BLaER1 (cell line): ENCODE data around the gene CDK14.

Source experiments
- H3K27ac ChIP-seq: shearing (Covaris generic); formaldehyde crosslinking; 2 replicates; pipeline ENCODE4 v1.8.1; 2022
- H3K27me3 ChIP-seq: shearing (Covaris generic); formaldehyde crosslinking; 2 replicates; pipeline ENCODE4 v1.8.1; 2022
- H3K36me3 ChIP-seq: shearing (Covaris generic); formaldehyde crosslinking; 2 replicates; pipeline ENCODE4 v1.8.1; 2022
- H3K4me1 ChIP-seq: shearing (Covaris generic); formaldehyde crosslinking; 2 replicates; pipeline ENCODE4 v1.8.1; 2022
- H3K4me2 ChIP-seq: shearing (Covaris generic); formaldehyde crosslinking; 2 replicates; pipeline ENCODE4 v1.8.1; 2022
- H3K4me3 ChIP-seq: shearing (Covaris generic); formaldehyde crosslinking; 2 replicates; pipeline ENCODE4 v1.8.1; 2022
- H3K9ac ChIP-seq: shearing (Covaris generic); formaldehyde crosslinking; 2 replicates; pipeline ENCODE4 v1.8.1; 2022
- H3K9me3 ChIP-seq: shearing (Covaris generic); formaldehyde crosslinking; 2 replicates; pipeline ENCODE4 v1.8.1; 2022
- H4K20me1 ChIP-seq: shearing (Covaris generic); formaldehyde crosslinking; 2 replicates; pipeline ENCODE4 v1.8.1; 2022
- Cebpa-rat ChIP-seq: shearing (Covaris generic); IDR thresholded peaks from 2 replicates; pipeline ENCODE4 v1.8.1; 2022

Gene CDK14

DNA sequence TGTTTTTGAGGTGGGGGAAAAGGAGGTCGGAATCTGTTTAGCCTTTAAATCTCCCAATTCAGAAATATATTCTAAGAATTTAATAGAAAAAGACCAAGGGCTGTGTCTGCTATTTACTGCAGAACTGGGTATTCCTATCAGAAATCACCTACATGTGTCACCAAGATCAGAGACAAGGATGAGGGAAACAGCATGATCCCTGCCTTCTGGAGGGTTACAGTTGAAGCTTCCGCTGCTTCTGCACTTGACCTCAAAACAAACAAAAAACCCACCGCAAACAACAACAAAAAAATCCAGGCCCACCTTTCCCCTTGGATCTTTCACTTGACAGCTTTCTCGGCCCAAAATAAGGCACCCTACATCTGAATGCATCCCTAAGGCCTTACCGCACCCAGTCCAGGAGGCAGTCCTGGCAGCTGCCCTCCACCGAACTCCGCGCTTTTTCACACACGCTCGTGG is 750 bp upstream of the CDK14 start:
- H4K20me1 ChIP-seq, result no peaks in the 10 kb centered on the region

DNA sequence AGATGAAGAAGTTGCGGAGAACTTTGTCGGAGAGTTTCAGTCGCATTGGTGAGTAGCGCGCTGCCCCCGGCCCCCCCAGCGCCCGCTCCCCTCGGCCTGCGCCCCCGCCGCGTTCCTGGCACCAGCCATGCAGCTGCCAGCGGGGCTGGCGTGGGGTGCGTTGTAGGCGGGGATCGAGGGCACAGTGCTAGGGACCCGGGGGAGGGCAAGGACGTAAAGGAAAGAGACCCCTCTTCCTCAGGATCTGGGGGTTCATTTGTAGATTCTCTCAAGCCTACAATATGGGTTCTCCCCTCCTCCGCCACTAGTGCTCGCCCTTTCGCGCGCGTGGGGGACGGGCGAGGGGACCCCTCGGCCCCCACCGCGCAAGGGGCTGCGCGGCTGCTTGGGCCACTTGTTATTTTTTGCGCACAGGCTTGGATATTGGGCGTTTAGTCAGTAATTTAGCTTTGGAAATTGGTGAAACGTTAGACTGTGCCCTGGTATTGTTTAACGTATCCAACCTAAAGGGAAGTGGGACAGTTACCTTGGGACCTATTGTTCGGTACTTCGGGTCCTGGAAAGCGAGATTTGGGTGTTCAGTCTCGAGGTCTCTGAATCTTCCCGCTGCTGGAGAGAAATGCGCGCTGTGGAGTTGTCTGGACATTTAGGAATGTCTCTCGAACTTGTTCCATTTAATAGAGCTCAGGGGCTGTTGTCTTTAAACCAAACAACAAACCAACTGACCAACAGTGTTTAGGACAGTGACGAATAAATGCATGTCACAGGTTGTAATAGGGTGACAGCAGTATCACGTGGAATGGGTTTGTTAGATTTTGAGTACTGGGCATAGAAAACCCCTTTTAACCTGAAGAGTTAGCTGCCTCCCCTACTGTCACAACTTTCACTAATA is 796 bp downstream of the CDK14 start:
- Histone ChIP-seq H3K4me1 (peaks cover 38% of the 10 kb centered on the region), H3K36me3 (peaks cover 8% of the 10 kb centered on the region; the same call in 1 of the 2 replicates), H3K4me2 (peak overlapping the region; percentile 91), H3K4me3 (peak overlapping the region; percentile 95), H3K9me3 (peaks cover 7% of the 10 kb centered on the region; the same call in 1 of the 2 replicates), H3K9ac (peak overlapping the region; percentile 96), H3K27me3 (no peaks in the 10 kb centered on the region), H4K20me1 (peaks cover 7% of the 10 kb centered on the region; the same call in 1 of the 2 replicates), H3K27ac (peak overlapping the region; percentile 96)
- TF ChIP-seq Cebpa-rat, result no peak

More for the DNA sequence above, 750 bp upstream of the CDK14 start:
- Histone ChIP-seq H3K27me3 (no peaks in the 10 kb centered on the region), H3K9me3 (no peaks in the 10 kb centered on the region), H3K36me3 (no peaks in the 10 kb centered on the region), H3K9ac (peak overlapping the region; percentile 96), H3K4me2 (peak overlapping the region; percentile 91), H3K4me1 (peaks cover 38% of the 10 kb centered on the region), H3K4me3 (peak overlapping the region; percentile 95), H3K27ac (peak overlapping the region; percentile 96)
- TF ChIP-seq Cebpa-rat, result no peak

DNA sequence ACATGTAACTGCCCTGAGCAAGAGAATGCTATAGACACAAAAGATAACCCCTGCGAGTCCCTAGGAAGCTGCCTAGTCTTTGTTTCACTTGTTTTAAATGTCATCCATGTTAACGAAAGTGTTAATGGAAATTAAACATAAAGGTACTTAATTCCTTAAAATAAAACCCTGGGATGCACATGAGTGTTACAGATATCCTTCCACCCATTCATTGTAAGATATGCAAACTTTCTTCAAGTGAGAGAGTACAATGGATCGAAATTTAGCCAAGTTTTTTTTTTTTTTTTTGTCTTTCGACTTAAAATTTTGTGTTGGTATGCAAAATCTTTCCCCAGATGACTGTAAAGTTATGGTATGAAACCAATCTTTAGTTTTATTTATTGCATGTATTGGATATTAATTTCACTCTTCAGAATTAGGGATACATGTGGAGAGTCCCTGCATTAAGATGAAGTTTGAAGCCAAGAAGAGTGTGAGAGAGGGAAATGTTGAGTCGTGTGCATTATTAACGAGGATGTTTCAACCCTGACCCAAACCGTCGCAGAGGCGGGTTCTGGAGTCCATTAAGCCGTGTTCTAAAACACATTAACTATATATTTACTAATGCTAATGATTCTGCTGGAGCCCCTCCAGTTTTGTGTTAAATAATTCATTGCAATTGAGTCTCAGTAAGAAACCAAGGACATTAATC is 1.6 kb downstream of the CDK14 start:
- H3K4me1 ChIP-seq, result peaks cover 38% of the 10 kb centered on the region
- H3K9ac ChIP-seq, result peak overlapping the region; percentile 96
- peak overlapping the region; percentile 96 for H3K27ac ChIP-seq
- H3K4me2 ChIP-seq, result peak overlapping the region; percentile 91
- TF ChIP-seq Cebpa-rat, result no peak
- peaks cover 10% of the 10 kb centered on the region; the same call in 1 of the 2 replicates for H3K36me3 ChIP-seq
- H4K20me1 ChIP-seq, result peaks cover 7% of the 10 kb centered on the region; the same call in 1 of the 2 replicates
- H3K9me3 ChIP-seq, result peaks cover 7% of the 10 kb centered on the region; the same call in 1 of the 2 replicates
- H3K4me3 ChIP-seq, result peak overlapping the region; percentile 95
- H3K27me3 ChIP-seq, result no peaks in the 10 kb centered on the region

DNA sequence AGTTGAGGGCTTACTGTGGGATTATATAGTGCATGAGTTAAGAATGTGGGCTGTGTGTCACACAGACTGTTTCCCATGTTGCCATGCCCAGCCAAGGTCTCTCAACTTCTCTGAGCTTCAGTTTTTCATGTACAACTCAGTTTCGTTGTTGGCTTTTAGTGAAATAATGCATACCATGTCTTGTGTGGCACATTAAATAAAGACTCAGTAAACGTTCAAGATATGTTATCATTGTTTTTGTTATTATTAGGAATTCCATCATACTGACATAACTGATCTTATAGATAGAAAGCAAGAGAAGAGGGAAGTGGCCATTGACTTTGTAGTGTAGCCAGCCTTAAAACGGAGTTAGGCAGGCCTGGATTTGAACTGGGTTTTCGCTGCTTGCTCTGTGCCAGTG is 2.9 kb downstream of the CDK14 start:
- H3K4me1 ChIP-seq, result peaks cover 44% of the 10 kb centered on the region
- H3K27me3 ChIP-seq, result no peaks in the 10 kb centered on the region
- TF ChIP-seq Cebpa-rat, result no peak
- no peak overlapping the region for H3K9ac ChIP-seq
- H3K36me3 ChIP-seq, result peaks cover 10% of the 10 kb centered on the region; the same call in 1 of the 2 replicates
- peak overlapping the region; percentile 28; the same call in 1 of the 2 replicates for H3K4me2 ChIP-seq
- peaks cover 7% of the 10 kb centered on the region; the same call in 1 of the 2 replicates for H3K9me3 ChIP-seq
- H3K4me3 ChIP-seq, result no peak overlapping the region
- no peak overlapping the region for H3K27ac ChIP-seq
- peaks cover 19% of the 10 kb centered on the region; the same call in 1 of the 2 replicates for H4K20me1 ChIP-seq

DNA sequence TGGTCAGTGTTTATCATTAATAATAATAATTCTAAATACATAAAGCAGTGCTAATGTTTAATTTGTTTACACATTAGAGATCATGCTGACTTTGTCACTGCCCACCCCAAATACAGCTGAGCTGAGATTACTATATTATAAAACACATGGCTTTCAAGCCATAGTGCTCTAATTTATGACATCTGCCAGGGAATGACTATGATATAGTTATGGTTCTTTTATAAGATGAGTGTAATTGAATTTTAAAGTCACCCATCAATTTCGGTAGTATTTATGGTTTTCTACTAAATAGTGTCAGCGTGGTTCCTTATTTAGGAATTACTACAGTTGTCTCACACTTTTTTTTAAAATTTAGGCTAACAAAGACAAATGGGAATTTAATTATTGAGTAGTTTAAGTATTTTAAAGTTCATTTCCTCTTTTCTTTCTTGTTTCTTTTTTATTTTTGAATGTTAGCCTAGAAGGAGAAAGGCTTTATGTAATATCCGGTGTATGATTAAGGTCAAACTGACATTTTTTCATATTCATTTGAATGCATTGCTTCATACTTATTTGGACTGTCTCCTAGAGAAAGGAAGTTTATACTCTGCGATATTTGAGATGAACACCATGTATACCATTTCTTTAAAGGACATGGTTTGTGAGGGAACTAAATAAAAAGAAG is 3.9 kb downstream of the CDK14 start:
- H3K36me3 ChIP-seq, result peaks cover 12% of the 10 kb centered on the region; the same call in 1 of the 2 replicates
- no peak overlapping the region for H3K4me3 ChIP-seq
- peaks cover 29% of the 10 kb centered on the region; the same call in 1 of the 2 replicates for H4K20me1 ChIP-seq
- H3K4me1 ChIP-seq, result peaks cover 44% of the 10 kb centered on the region
- H3K27ac ChIP-seq, result no peak overlapping the region
- H3K9me3 ChIP-seq, result peaks cover 7% of the 10 kb centered on the region; the same call in 1 of the 2 replicates
- no peak overlapping the region for H3K9ac ChIP-seq
- H3K4me2 ChIP-seq, result no peak overlapping the region
- H3K27me3 ChIP-seq, result no peaks in the 10 kb centered on the region
- no peak for TF ChIP-seq Cebpa-rat

DNA sequence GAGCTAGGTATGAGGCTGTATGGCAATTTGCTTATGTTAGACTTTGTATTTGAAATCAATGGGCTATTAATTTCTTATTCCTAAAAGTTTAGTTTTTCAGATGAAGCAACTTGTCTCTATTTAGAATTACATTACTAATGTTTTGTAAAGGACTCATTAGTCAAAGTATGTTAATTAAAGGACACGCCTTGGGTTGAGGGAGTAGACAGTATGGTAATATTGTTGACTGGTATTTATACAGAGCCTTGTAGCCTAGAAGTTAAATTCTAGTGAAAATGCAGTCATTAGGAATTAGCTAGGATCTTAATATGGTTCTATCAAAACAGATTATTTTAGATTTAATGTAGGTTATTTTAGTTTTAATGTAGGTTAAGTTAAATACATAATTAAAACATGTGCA is 6.2 kb downstream of the CDK14 start:
- Histone ChIP-seq H3K9ac (no peak overlapping the region), H3K36me3 (peaks cover 32% of the 10 kb centered on the region), H3K27me3 (no peaks in the 10 kb centered on the region), H3K4me3 (no peak overlapping the region), H3K27ac (no peak overlapping the region), H3K4me1 (peaks cover 42% of the 10 kb centered on the region), H3K9me3 (peaks cover 7% of the 10 kb centered on the region; the same call in 1 of the 2 replicates), H3K4me2 (no peak overlapping the region), H4K20me1 (peaks cover 45% of the 10 kb centered on the region)
- TF ChIP-seq Cebpa-rat, result no peak

DNA sequence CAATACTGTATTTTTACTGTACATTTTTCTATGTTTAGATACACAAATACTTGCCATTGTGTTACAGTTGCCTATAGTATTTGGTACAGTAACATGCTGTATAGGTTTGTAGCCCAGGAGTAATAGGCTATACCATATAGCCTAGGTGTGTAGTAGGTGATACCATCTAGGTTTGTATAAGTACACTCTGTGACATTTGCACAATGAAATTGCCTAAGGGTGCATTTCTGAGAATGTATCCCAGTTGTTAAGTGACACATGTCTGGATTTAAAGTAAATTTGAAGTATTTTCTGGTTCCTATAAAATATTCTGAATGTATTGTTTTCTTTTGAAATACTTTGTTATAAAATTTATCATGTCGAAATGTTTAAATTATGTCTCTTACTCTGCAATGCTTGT is 7.2 kb downstream of the CDK14 start:
- H3K27ac ChIP-seq, result no peak overlapping the region
- peaks cover 48% of the 10 kb centered on the region for H4K20me1 ChIP-seq
- TF ChIP-seq Cebpa-rat, result no peak
- H3K9ac ChIP-seq, result no peak overlapping the region
- peaks cover 34% of the 10 kb centered on the region for H3K4me1 ChIP-seq
- peaks cover 36% of the 10 kb centered on the region for H3K36me3 ChIP-seq
- peaks cover 7% of the 10 kb centered on the region; the same call in 1 of the 2 replicates for H3K9me3 ChIP-seq
- no peak overlapping the region for H3K4me2 ChIP-seq
- no peak overlapping the region for H3K4me3 ChIP-seq
- H3K27me3 ChIP-seq, result no peaks in the 10 kb centered on the region

DNA sequence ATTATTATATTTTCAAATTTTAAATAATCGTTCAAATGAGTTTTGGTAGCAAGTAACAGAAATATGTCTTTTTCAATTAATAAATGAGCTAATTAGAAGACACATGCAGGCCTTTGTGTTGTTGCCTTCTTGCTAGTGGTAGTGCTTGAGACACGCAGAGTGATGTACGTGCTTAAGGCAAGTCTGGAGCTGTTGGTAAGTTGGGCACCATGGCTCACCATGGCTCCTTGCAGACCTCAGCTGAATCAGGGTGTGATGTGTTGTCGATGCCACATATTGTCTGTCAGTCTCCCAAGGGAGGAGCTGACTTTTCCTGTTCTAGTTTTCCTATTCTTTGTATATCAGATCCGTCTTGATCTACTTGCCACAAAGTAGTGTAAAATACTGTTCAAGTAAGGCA is 8.3 kb downstream of the CDK14 start:
- peaks cover 12% of the 10 kb centered on the region; the same call in 1 of the 2 replicates for H3K9me3 ChIP-seq
- no peak overlapping the region for H3K27ac ChIP-seq
- TF ChIP-seq Cebpa-rat, result no peak
- peak overlapping the region; percentile 43 for H3K4me2 ChIP-seq
- no peaks in the 10 kb centered on the region for H3K27me3 ChIP-seq
- no peak overlapping the region for H3K9ac ChIP-seq
- H3K4me1 ChIP-seq, result peaks cover 23% of the 10 kb centered on the region
- H4K20me1 ChIP-seq, result peaks cover 48% of the 10 kb centered on the region
- H3K4me3 ChIP-seq, result no peak overlapping the region
- peaks cover 43% of the 10 kb centered on the region for H3K36me3 ChIP-seq

DNA sequence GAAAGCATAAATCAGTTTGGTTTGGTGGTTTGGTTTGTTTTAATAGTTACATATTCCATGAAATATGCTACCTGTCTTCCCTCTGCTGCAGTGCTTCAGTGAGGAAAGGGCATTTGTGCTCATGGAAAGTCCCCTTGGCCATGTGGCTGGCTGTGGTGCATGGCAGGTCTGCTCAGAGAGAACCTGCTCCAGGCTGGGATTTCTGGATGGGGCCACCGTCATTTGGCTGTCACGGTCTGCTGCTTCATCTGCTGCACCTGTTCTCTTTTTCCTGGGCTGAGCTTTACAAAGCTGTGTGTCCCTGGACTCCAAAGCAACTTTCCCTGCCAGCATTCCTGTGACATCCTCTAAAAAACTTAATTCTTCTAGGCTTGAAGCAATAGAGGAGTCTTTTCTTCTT is 8.9 kb downstream of the CDK14 start:
- peaks cover 22% of the 10 kb centered on the region for H3K4me1 ChIP-seq
- no peaks in the 10 kb centered on the region for H3K27me3 ChIP-seq
- H3K36me3 ChIP-seq, result peaks cover 49% of the 10 kb centered on the region
- H4K20me1 ChIP-seq, result peaks cover 48% of the 10 kb centered on the region
- H3K27ac ChIP-seq, result no peak overlapping the region
- no peak overlapping the region for H3K9ac ChIP-seq
- peak overlapping the region; percentile 43 for H3K4me2 ChIP-seq
- H3K4me3 ChIP-seq, result no peak overlapping the region
- no peak for TF ChIP-seq Cebpa-rat
- H3K9me3 ChIP-seq, result peaks cover 14% of the 10 kb centered on the region; the same call in 1 of the 2 replicates
